ENCODE data around the gene SPATA9. TPM values are rescaled to one million over a fixed set of nuclear protein-coding genes. Genes with fewer than 3 reads are reported as not detected.
"Not testable (repeated sequence)": the region's sequence is repeated elsewhere in the genome, so short reads cannot be mapped to it uniquely, and the experiment has no call there.

Gene SPATA9
- total and polyA plus RNA-seq, 9 of the 15 experiments (the other 6 are each of a cell fraction or from before 2014, with no cell fraction given), result 0.16 to 5.5 (median 0.39) TPM; not detected in 3

DNA sequence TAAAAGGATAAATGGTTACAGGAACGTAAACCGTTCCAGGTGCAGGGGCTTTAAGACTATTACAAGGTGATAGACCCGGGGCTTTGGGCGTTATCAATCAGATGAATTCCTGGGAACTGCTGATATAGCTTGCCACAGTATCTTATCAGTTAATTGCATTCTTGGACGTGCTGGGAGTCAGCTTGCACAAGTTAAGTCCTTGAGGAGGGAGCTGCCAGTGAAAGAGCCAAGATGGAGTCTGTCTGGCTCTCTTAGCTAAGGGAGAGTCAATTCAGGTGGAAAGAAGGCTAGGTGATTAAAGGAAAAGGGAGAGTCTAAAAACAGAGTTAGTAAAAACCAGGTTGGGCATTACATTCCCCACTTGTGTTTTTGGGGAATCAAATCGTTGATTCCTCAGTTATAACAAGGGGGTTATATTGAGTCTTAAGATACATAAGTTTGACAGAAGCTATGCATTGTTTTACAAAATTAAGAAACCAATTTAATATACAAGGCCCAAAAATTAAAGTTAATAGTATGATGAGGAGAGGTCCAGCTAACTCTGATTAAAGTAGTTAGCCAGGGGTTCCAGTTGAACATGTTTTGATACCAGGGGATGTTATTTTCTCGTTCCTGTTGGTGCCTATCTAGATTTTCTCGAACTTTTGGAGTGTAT, 24.9 kb upstream of the SPATA9 start (continued):
- TF ChIP-seq ELF4 (CRISPR knock-in tag; IDR thresholded peaks at IDR 0.05) (peak; percentile 96), MAZ (CRISPR knock-in tag; conservative IDR thresholded peaks at IDR 0.05 in 1 of 2, IDR thresholded peaks at IDR 0.05 in 1 of 2) (peak in 1 of 2 experiments; percentile 94; a peak in 2 of 4 replicates), GTF2A2 (tag; IDR thresholded peaks at IDR 0.05) (peak; percentile 97), ZNF79 (CRISPR knock-in tag; IDR thresholded peaks at IDR 0.05; ENCODE audit: low read depth) (peak; percentile 94), CEBPB (tag; IDR thresholded peaks at IDR 0.05) (peak; percentile 40; the same call in 1 of the 2 replicates), VEZF1 (CRISPR knock-in tag; IDR thresholded peaks at IDR 0.05) (peak; percentile 50), DIDO1 (tag; IDR thresholded peaks at IDR 0.05; ENCODE audit: low read depth) (peak; percentile 89; the same call in 1 of the 2 replicates), YY1 (IDR thresholded peaks at IDR 0.05; ENCODE audit: borderline replicate concordance in 1 of 3, control insufficient read depth in 1 of 3, extremely low read depth in 1 of 3, insufficient read depth in 3 of 3, insufficient read length in 1 of 3, insufficient replicate concordance in 2 of 3, low read depth in 1 of 3, low read length in 2 of 3) (peak in 1 of 3 experiments; percentile 37), SMARCC2 (IDR thresholded peaks at IDR 0.05; ENCODE audit: low read depth) (0 out of 2 replicates have a peak, but pooled peaks have one; percentile 2), ZNF780A (CRISPR knock-in tag; IDR thresholded peaks at IDR 0.05) (0 out of 2 replicates have a peak, but pooled peaks have one; percentile 66), ZNF354B (CRISPR knock-in tag; IDR thresholded peaks at IDR 0.05) (peak; percentile 85), CEBPG (tag; conservative IDR thresholded peaks at IDR 0.05 in 1 of 2, IDR thresholded peaks at IDR 0.05 in 1 of 2) (peak in 1 of 2 experiments; percentile 39; a peak in 1 of 4 replicates), NR4A1 (CRISPR knock-in tag; IDR thresholded peaks at IDR 0.05) (peak; percentile 97; the same call in 1 of the 2 replicates), NR4A1 (tag; IDR thresholded peaks at IDR 0.05) (peak; percentile 99), ZNF165 (CRISPR knock-in tag; IDR thresholded peaks at IDR 0.05; ENCODE audit: borderline replicate concordance) (peak; percentile 94), ZNF766 (CRISPR knock-in tag; conservative IDR thresholded peaks at IDR 0.05) (peak; percentile 97), CXXC5 (CRISPR knock-in tag; IDR thresholded peaks at IDR 0.05) (peak; percentile 98)
- TF ChIP-seq, protein P1, sequence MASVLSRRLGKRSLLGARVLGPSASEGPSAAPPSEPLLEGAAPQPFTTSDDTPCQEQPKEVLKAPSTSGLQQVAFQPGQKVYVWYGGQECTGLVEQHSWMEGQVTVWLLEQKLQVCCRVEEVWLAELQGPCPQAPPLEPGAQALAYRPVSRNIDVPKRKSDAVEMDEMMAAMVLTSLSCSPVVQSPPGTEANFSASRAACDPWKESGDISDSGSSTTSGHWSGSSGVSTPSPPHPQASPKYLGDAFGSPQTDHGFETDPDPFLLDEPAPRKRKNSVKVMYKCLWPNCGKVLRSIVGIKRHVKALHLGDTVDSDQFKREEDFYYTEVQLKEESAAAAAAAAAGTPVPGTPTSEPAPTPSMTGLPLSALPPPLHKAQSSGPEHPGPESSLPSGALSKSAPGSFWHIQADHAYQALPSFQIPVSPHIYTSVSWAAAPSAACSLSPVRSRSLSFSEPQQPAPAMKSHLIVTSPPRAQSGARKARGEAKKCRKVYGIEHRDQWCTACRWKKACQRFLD (CRISPR knock-in tag; IDR thresholded peaks at IDR 0.05), result peak; percentile 98
- TF ChIP-seq, protein P2, sequence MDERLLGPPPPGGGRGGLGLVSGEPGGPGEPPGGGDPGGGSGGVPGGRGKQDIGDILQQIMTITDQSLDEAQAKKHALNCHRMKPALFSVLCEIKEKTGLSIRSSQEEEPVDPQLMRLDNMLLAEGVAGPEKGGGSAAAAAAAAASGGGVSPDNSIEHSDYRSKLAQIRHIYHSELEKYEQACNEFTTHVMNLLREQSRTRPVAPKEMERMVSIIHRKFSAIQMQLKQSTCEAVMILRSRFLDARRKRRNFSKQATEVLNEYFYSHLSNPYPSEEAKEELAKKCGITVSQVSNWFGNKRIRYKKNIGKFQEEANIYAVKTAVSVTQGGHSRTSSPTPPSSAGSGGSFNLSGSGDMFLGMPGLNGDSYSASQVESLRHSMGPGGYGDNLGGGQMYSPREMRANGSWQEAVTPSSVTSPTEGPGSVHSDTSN (CRISPR knock-in tag; IDR thresholded peaks at IDR 0.05; ENCODE audit: low read depth), result not testable (repeated sequence)
- TF ChIP-seq, protein P2 (tag; conservative IDR thresholded peaks at IDR 0.05; ENCODE audit: low read depth), result peak; percentile 72
- TF ChIP-seq CEBPG (CRISPR knock-in tag; IDR thresholded peaks at IDR 0.05), result not testable (repeated sequence)
